Mesenchymal stem cell (in vitro differentiated cells and primary cell): ENCODE data around the gene IST1.

ENCODE experiments used
- DNase-seq: peaks from one replicate; pipeline ENCODE4 v3.0.0-alpha.2; 2013
- H2AFZ ChIP-seq: one replicate; pipeline ENCODE4 v1.6.1; 2013; ENCODE audit warnings: low read depth, mild to moderate bottlenecking, control low read depth, inconsistent platforms, low read length, moderate library complexity
- H2AK5ac ChIP-seq: 2 replicates; pipeline ENCODE4 v1.6.1; 2013; ENCODE audit warnings: low read length, moderate library complexity, mild to moderate bottlenecking, inconsistent platforms; ENCODE audit not compliant: severe bottlenecking
- H2BK120ac ChIP-seq: one replicate; pipeline ENCODE4 v1.6.1; 2013; ENCODE audit warnings: low read depth, mild to moderate bottlenecking, inconsistent platforms, low read length, moderate library complexity
- H2BK12ac ChIP-seq, 2 experiments: one replicate each; pipeline ENCODE4 v1.6.1; 2013; ENCODE audit warnings: inconsistent platforms in 2 of 2, low read length in 2 of 2, mild to moderate bottlenecking in 2 of 2, moderate library complexity in 2 of 2, control low read depth in 1 of 2
- H2BK15ac ChIP-seq: one replicate; pipeline ENCODE4 v1.6.1; 2013; ENCODE audit warnings: mild to moderate bottlenecking, low read depth, inconsistent platforms; ENCODE audit not compliant: poor library complexity, severe bottlenecking
- H2BK5ac ChIP-seq: 2 replicates; pipeline ENCODE4 v1.6.1; 2013; ENCODE audit warnings: low read depth, mild to moderate bottlenecking, low read length, control low read depth, inconsistent platforms; ENCODE audit not compliant: poor library complexity, severe bottlenecking
- H3K14ac ChIP-seq, 2 experiments: one replicate each; pipeline ENCODE4 v1.6.1; 2013; ENCODE audit warnings: inconsistent platforms in 2 of 2, low read length in 2 of 2, control low read depth in 1 of 2, mild to moderate bottlenecking in 1 of 2, moderate library complexity in 1 of 2
- H3K18ac ChIP-seq, 2 experiments: one replicate each; pipeline ENCODE4 v1.6.1; 2013; ENCODE audit warnings: inconsistent platforms in 2 of 2, low read length in 2 of 2, control low read depth in 1 of 2, low read depth in 1 of 2, mild to moderate bottlenecking in 1 of 2
- H3K23ac ChIP-seq, 2 experiments: one replicate each; pipeline ENCODE4 v1.6.1; 2013; ENCODE audit warnings: inconsistent platforms in 2 of 2, low read length in 2 of 2, mild to moderate bottlenecking in 2 of 2, moderate library complexity in 2 of 2, control low read depth in 1 of 2
- H3K27ac ChIP-seq: 2 replicates; pipeline ENCODE4 v1.5.1; 2013; ENCODE audit warnings: mild to moderate bottlenecking, moderate library complexity, low read length, control low read depth, inconsistent platforms; ENCODE audit not compliant: poor library complexity, severe bottlenecking
- H3K27me3 ChIP-seq, 2 experiments: 2 replicates each; pipeline versions ENCODE4 v1.6.1 to v1.7.0; 2013; ENCODE audit warnings: low read length in 2 of 2, mild to moderate bottlenecking in 2 of 2, moderate library complexity in 2 of 2, control low read depth in 1 of 2, inconsistent platforms in 1 of 2; ENCODE audit not compliant: control insufficient read depth in 1 of 2, insufficient read depth in 1 of 2
- H3K36me3 ChIP-seq, 2 experiments: 2 replicates each; pipeline versions ENCODE4 v1.6.1 to v1.7.0; 2013; ENCODE audit warnings: low read length in 2 of 2, control low read depth in 1 of 2, inconsistent platforms in 1 of 2, low read depth in 1 of 2, mild to moderate bottlenecking in 1 of 2; ENCODE audit not compliant: insufficient read depth in 2 of 2, control insufficient read depth in 1 of 2
- H3K4ac ChIP-seq, 2 experiments: one replicate each; pipeline ENCODE4 v1.6.1; 2013; ENCODE audit warnings: inconsistent platforms in 2 of 2, low read length in 2 of 2, mild to moderate bottlenecking in 2 of 2, moderate library complexity in 2 of 2, control low read depth in 1 of 2, low read depth in 1 of 2
- H3K4me1 ChIP-seq: 2 replicates; pipeline ENCODE4 v1.6.1; 2013; ENCODE audit warnings: low read depth, low read length, control low read depth; ENCODE audit not compliant: control insufficient read depth, insufficient read depth
- H3K4me2 ChIP-seq: 2 replicates; pipeline ENCODE4 v1.6.1; 2013; ENCODE audit warnings: low read length, mild to moderate bottlenecking, inconsistent platforms; ENCODE audit not compliant: poor library complexity, severe bottlenecking
- H3K4me3 ChIP-seq, 2 experiments: 2 replicates each; pipeline versions ENCODE4 v1.5.1 to v1.7.0; 2013; ENCODE audit warnings: low read length in 2 of 2, mild to moderate bottlenecking in 2 of 2, control low read depth in 1 of 2, low read depth in 1 of 2; ENCODE audit not compliant: insufficient read depth in 1 of 2
- H3K79me1 ChIP-seq: replicated peaks from 2 replicates; pipeline ENCODE4 v1.6.1; 2013; ENCODE audit warnings: mild to moderate bottlenecking, control low read depth, low read length, inconsistent platforms; ENCODE audit not compliant: poor library complexity, severe bottlenecking
- H3K9ac ChIP-seq: 2 replicates; pipeline ENCODE4 v1.7.0; 2013; ENCODE audit warnings: mild to moderate bottlenecking, low read length, moderate library complexity
- H3K9me3 ChIP-seq: 2 replicates; pipeline ENCODE4 v1.7.0; 2013; ENCODE audit warnings: mild to moderate bottlenecking, low read length; ENCODE audit not compliant: control insufficient read depth
- H4K8ac ChIP-seq: one replicate; pipeline ENCODE4 v1.6.1; 2013; ENCODE audit warnings: inconsistent platforms, mild to moderate bottlenecking, low read length, moderate library complexity
- H4K91ac ChIP-seq: one replicate; pipeline ENCODE4 v1.6.1; 2013; ENCODE audit warnings: mild to moderate bottlenecking, low read length, inconsistent platforms
- WGBS: methylation state at CpG from one replicate; pipeline ENCODE4 v1.1.7; 2013; ENCODE audit warnings: mixed read lengths; 5-methylcytosine and 5-hydroxymethylcytosine counted together

The IST1 gene

GRCh38 chr16:71933017-71933416, 37.7 kb downstream of the IST1 start:
- Histone ChIP-seq H3K79me1 (peaks cover 20% of the 10 kb centered on the region), H2BK120ac (no peak overlapping the region), H3K18ac (peak overlapping the region in 1 of 2 experiments; percentile 29), H3K27ac (no peak overlapping the region), H4K8ac (no peak overlapping the region), H2AFZ (no peak overlapping the region), H3K23ac (peak overlapping the region in 1 of 2 experiments; percentile 59), H3K36me3 (peaks cover 29 to 67% of the 10 kb centered on the region in 2 experiments), H4K91ac (no peak overlapping the region), H2AK5ac (no peak overlapping the region), H3K4me2 (no peak overlapping the region), H3K27me3 (no peaks in the 10 kb centered on the region), H3K4ac (no peak overlapping the region), H2BK15ac (no peak overlapping the region), H3K9me3 (no peaks in the 10 kb centered on the region), H3K4me3 (no peak overlapping the region), H3K14ac (no peak overlapping the region), H2BK12ac (no peak overlapping the region), H2BK5ac (no peak overlapping the region), H3K4me1 (peaks cover 15% of the 10 kb centered on the region), H3K9ac (no peak overlapping the region)
- WGBS: 93% methylated on average over 1 of the region's 1 CpG
- no peak for DNase-seq

DNA sequence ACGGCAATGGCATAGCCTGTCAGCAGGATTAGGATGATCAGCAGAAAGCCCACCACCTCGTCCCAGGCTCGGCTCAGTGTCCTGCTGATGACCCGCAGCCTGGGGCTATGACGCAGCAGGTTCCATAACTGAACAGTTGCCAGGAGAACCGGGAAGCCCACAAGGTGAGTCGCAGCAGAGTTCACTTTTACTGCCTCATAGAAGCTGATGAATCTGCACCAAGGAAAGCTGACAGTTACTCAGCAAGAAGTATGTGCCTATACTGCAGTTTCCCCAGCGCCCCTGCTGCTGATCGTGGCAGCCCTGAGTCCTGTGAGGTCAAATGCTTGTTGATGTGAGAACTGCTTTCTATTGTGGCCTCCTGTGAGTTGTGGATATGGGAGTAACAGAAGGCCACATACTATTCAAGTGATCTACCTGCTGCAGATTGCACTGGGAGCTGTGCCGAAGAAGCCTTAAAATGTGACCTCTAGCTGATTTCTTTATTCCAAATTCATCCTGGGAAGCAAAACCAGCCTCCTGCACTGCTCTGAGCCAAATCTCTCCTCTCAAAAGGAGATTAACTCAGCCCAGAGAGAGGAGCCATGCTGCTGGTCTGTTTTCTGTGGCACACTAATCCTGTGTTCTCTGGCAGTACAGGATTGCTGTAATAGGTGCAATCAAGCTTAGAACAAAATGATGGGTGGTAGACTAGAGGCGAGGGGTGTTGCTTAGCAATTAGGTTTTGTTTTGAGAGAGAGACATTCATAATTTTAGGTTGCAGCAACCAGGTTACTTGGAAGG, 38.8 kb downstream of the IST1 start:
- Histone ChIP-seq H3K9ac (peak overlapping the region; percentile 46), H2AK5ac (no peak overlapping the region), H4K91ac (peak overlapping the region; percentile 74), H2BK5ac (no peak overlapping the region), H4K8ac (peak overlapping the region; percentile 14), H3K23ac (no peak overlapping the region), H3K4me3 (no peak overlapping the region), H3K18ac (no peak overlapping the region), H3K27me3 (no peaks in the 10 kb centered on the region), H2BK120ac (no peak overlapping the region), H3K14ac (no peak overlapping the region), H2AFZ (no peak overlapping the region), H3K9me3 (no peaks in the 10 kb centered on the region), H3K4ac (no peak overlapping the region), H3K4me1 (peaks cover 15% of the 10 kb centered on the region), H3K36me3 (peaks cover 31 to 64% of the 10 kb centered on the region in 2 experiments), H2BK12ac (no peak overlapping the region), H3K79me1 (peaks cover 20% of the 10 kb centered on the region), H2BK15ac (no peak overlapping the region), H3K27ac (peak overlapping the region; percentile 53), H3K4me2 (peak overlapping the region; percentile 5)
- 85% methylated on average over 11 of the region's 11 CpGs for WGBS
- peak; percentile 28 for DNase-seq

GRCh38 chr16:71937868-71938510, 42.7 kb downstream of the IST1 start:
- H2BK15ac ChIP-seq: no peak overlapping the region
- H3K4me3 ChIP-seq: no peak overlapping the region
- H3K9me3 ChIP-seq: no peaks in the 10 kb centered on the region
- H3K18ac ChIP-seq: no peak overlapping the region
- no peak overlapping the region for H3K23ac ChIP-seq
- 77% methylated on average over 10 of the region's 10 CpGs for WGBS
- peaks cover 15% of the 10 kb centered on the region for H3K4me1 ChIP-seq
- DNase-seq: no peak
- no peak overlapping the region for H4K8ac ChIP-seq
- H3K4me2 ChIP-seq: no peak overlapping the region
- no peak overlapping the region for H2BK5ac ChIP-seq
- no peaks in the 10 kb centered on the region for H3K27me3 ChIP-seq
- H3K9ac ChIP-seq: no peak overlapping the region
- H2AK5ac ChIP-seq: no peak overlapping the region
- H2BK120ac ChIP-seq: no peak overlapping the region
- no peak overlapping the region for H2AFZ ChIP-seq
- peaks cover 30 to 40% of the 10 kb centered on the region in 2 experiments for H3K36me3 ChIP-seq
- H3K14ac ChIP-seq: no peak overlapping the region
- H3K4ac ChIP-seq: no peak overlapping the region
- H3K27ac ChIP-seq: no peak overlapping the region
- H4K91ac ChIP-seq: no peak overlapping the region
- peaks cover 15% of the 10 kb centered on the region for H3K79me1 ChIP-seq
- no peak overlapping the region for H2BK12ac ChIP-seq

DNA sequence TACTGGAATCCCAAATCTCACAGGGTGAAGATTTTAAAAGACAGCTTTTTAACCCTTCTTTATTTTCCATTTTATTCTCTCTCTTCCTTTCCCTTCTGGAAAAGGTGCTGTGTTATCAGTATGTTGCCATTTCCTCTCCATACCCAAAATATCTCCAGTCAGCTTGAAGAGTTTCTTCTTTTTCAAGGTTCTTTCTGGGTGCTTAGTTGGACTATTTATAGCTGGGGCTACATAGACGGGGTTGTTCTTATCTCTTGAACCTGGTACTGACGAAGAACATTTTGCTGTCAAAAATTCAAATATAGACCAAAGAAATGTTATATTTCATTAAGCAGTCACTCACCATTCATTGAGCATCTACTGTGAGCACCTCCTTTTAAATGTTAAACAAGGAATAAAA, 48.6 kb downstream of the IST1 start:
- no peak overlapping the region for H3K4me3 ChIP-seq
- DNase-seq: no peak
- H3K9me3 ChIP-seq: no peaks in the 10 kb centered on the region
- H3K18ac ChIP-seq: no peak overlapping the region
- no peak overlapping the region for H4K8ac ChIP-seq
- no peak overlapping the region for H2BK5ac ChIP-seq
- H2AFZ ChIP-seq: no peak overlapping the region
- no peak overlapping the region for H3K23ac ChIP-seq
- peaks cover 2 to 4% of the 10 kb centered on the region in 2 experiments for H3K36me3 ChIP-seq
- no peak overlapping the region for H3K14ac ChIP-seq
- H3K4me2 ChIP-seq: no peak overlapping the region
- 100% methylated on average over 1 of the region's 2 CpGs for WGBS
- H3K27ac ChIP-seq: no peak overlapping the region
- H4K91ac ChIP-seq: no peak overlapping the region
- no peak overlapping the region for H2AK5ac ChIP-seq
- no peaks in the 10 kb centered on the region for H3K27me3 ChIP-seq
- no peak overlapping the region for H2BK15ac ChIP-seq
- no peak overlapping the region for H2BK12ac ChIP-seq
- no peak overlapping the region for H3K9ac ChIP-seq
- H3K79me1 ChIP-seq: no peaks in the 10 kb centered on the region
- H3K4ac ChIP-seq: no peak overlapping the region
- H3K4me1 ChIP-seq: peaks cover 4% of the 10 kb centered on the region
- H2BK120ac ChIP-seq: no peak overlapping the region
